Right atrium auricular region (tissue), 2 donors: ENCODE data around the gene KIAA0232. TPM values are rescaled to one million over a fixed set of nuclear protein-coding genes. Genes with fewer than 3 reads are reported as not detected.

Source experiments
- DNase-seq: peaks from one replicate; pipeline ENCODE4 v3.0.0-alpha.2; 2019; ENCODE audit warnings: low spot score
- H3K27ac ChIP-seq, 2 donors: fragments of 200-600 bp; sonication (generic); 1 replicate in 1 of 2; 2 replicates in 1 of 2; pipeline ENCODE4 v1.5.1; 2016 to 2019
- H3K27me3 ChIP-seq, 2 donors: fragments of 200-600 bp; sonication (generic); one replicate each; pipeline versions ENCODE4 v1.5.1 to v1.6.0; 2017 to 2019
- H3K36me3 ChIP-seq: fragments of 200-600 bp; sonication (generic); one replicate; pipeline ENCODE4 v1.5.1; 2016
- H3K4me1 ChIP-seq, 2 donors: fragments of 200-600 bp; sonication (generic); one replicate each; pipeline versions ENCODE4 v1.5.1 to v1.6.0; 2017 to 2019
- H3K4me3 ChIP-seq, 2 donors: fragments of 200-600 bp; sonication (generic); 1 replicate in 1 of 2; 2 replicates in 1 of 2; pipeline ENCODE4 v1.5.1; 2017 to 2019; ENCODE audit warnings: mild to moderate bottlenecking in 1 of 2, moderate library complexity in 1 of 2
- H3K9me3 ChIP-seq, 2 donors: fragments of 200-600 bp; sonication (generic); one replicate each; pipeline ENCODE4 v1.5.1; 2019
- CTCF ChIP-seq, 2 donors: fragments of 200-600 bp; sonication (generic); IDR thresholded peaks; one replicate each; pipeline ENCODE4 v1.5.1; 2019; ENCODE audit warnings: antibody characterized with exemption in 2 of 2
- total RNA-seq, 2 donors: library from RNA; depleted of rRNA; stranded (reverse); fragments of >200 nt; gene quantifications; one replicate each; pipeline ENCODE4 v1.1.0, GENCODE V29; 2016

The KIAA0232 gene
- total RNA-seq, 2 donors from 2014 or later = 47.5 to 69.4 TPM

- TF ChIP-seq CTCF (IDR thresholded peaks at IDR 0.05) = no peak
- H3K4me3 ChIP-seq = no peak overlapping the region
- no peaks in the 10 kb centered on the region for H3K9me3 ChIP-seq
- peaks cover 25% of the 10 kb centered on the region for H3K36me3 ChIP-seq
- H3K27ac ChIP-seq = peak overlapping the region in 1 of 2 donors; percentile 20
- H3K4me1 ChIP-seq = peaks cover 3 to 41% of the 10 kb centered on the region in 2 donors
- H3K27me3 ChIP-seq = no peaks in the 10 kb centered on the region
- DNase-seq = no peak
Observed at GRCh38 chr4:6845574-6845973, 63.0 kb downstream of the KIAA0232 start.

GRCh38 chr4:6847178-6847577 lies 64.7 kb downstream of the KIAA0232 start:
- TF ChIP-seq CTCF (IDR thresholded peaks at IDR 0.05) = no peak
- H3K4me3 ChIP-seq = no peak overlapping the region
- H3K27ac ChIP-seq = peak overlapping the region in 1 of 2 donors; percentile 53
- H3K27me3 ChIP-seq = no peaks in the 10 kb centered on the region
- peaks cover 26% of the 10 kb centered on the region for H3K36me3 ChIP-seq
- H3K4me1 ChIP-seq = peaks cover 3 to 32% of the 10 kb centered on the region in 2 donors
- DNase-seq = no peak
- peaks cover 0 to 1% of the 10 kb centered on the region in 2 donors for H3K9me3 ChIP-seq

- Histone ChIP-seq H3K27ac (peak overlapping the region in 1 of 2 donors; percentile 53), H3K4me1 (peaks cover 3 to 32% of the 10 kb centered on the region in 2 donors), H3K4me3 (no peak overlapping the region), H3K9me3 (peaks cover 0 to 7% of the 10 kb centered on the region in 2 donors), H3K27me3 (no peaks in the 10 kb centered on the region), H3K36me3 (peaks cover 26% of the 10 kb centered on the region)
- no peak for TF ChIP-seq CTCF (IDR thresholded peaks at IDR 0.05)
- no peak for DNase-seq
Observed at GRCh38 chr4:6848717-6849305, 66.3 kb downstream of the KIAA0232 start.

GRCh38 chr4:6849691-6850090 lies 67.2 kb downstream of the KIAA0232 start:
- peaks cover 3 to 38% of the 10 kb centered on the region in 2 donors for H3K4me1 ChIP-seq

GRCh38 chr4:6851431-6851830 lies 68.9 kb downstream of the KIAA0232 start:
- H3K4me1 ChIP-seq = peaks cover 3 to 36% of the 10 kb centered on the region in 2 donors
- no peak overlapping the region for H3K4me3 ChIP-seq
- H3K9me3 ChIP-seq = peaks cover 0 to 7% of the 10 kb centered on the region in 2 donors
- no peak overlapping the region for H3K27ac ChIP-seq
- no peak for DNase-seq
- no peaks in the 10 kb centered on the region for H3K27me3 ChIP-seq
- peaks cover 9% of the 10 kb centered on the region for H3K36me3 ChIP-seq
- TF ChIP-seq CTCF (IDR thresholded peaks at IDR 0.05) = no peak

More at GRCh38 chr4:6849691-6850090, 67.2 kb downstream of the KIAA0232 start:
- no peak overlapping the region for H3K27ac ChIP-seq
- H3K4me3 ChIP-seq = no peak overlapping the region
- H3K27me3 ChIP-seq = no peaks in the 10 kb centered on the region
- DNase-seq = no peak
- no peak for TF ChIP-seq CTCF (IDR thresholded peaks at IDR 0.05)
- H3K9me3 ChIP-seq = peaks cover 0 to 7% of the 10 kb centered on the region in 2 donors
- H3K36me3 ChIP-seq = peaks cover 17% of the 10 kb centered on the region

- Histone ChIP-seq H3K27me3 (no peaks in the 10 kb centered on the region), H3K4me1 (peaks cover 3 to 32% of the 10 kb centered on the region in 2 donors), H3K36me3 (peaks cover 10% of the 10 kb centered on the region), H3K27ac (no peak overlapping the region), H3K4me3 (no peak overlapping the region), H3K9me3 (peaks cover 0 to 7% of the 10 kb centered on the region in 2 donors)
- DNase-seq = no peak
- TF ChIP-seq CTCF (IDR thresholded peaks at IDR 0.05) = no peak
Observed at GRCh38 chr4:6851962-6852361, 69.4 kb downstream of the KIAA0232 start.
